ENCODE data around the gene DNER. TPM values are rescaled to one million over a fixed set of nuclear protein-coding genes. Genes with fewer than 3 reads are reported as not detected.

Gene DNER
- total RNA-seq, 1 experiment from 2014 or later, result 2.9 TPM

- Histone ChIP-seq H3K36me3 (ENCODE audit: control insufficient read depth in 1 of 2, insufficient read depth in 2 of 2, low read length in 2 of 2) (no peaks in the 10 kb centered on the region), H3K4me2 (ENCODE audit: low read length) (no peak overlapping the region), H3K4me1 (ENCODE audit: control insufficient read depth in 1 of 2, insufficient read depth in 2 of 2, low read length in 2 of 2) (peaks cover 0 to 11% of the 10 kb centered on the region in 2 experiments; a peak in 2 of 4 replicates), H3K27ac (ENCODE audit: low read depth, low read length) (no peak overlapping the region), H4K20me1 (ENCODE audit: insufficient read depth) (no peaks in the 10 kb centered on the region), H3K79me2 (ENCODE audit: insufficient read depth, low read length) (no peaks in the 10 kb centered on the region), H2AFZ (ENCODE audit: low read depth, low read length, poor library complexity, severe bottlenecking) (no peak overlapping the region), H3K9me2 (ENCODE audit: insufficient read depth) (no peaks in the 10 kb centered on the region), H3K9ac (ENCODE audit: low read length) (no peak overlapping the region), H3K4me3 (replicated peaks in 1 of 2; ENCODE audit: low read depth in 1 of 2, low read length in 2 of 2) (no peak overlapping the region), H3K27me3 (ENCODE audit: insufficient read depth, low read length) (no peaks in the 10 kb centered on the region), H3K9me3 (ENCODE audit: control insufficient read depth in 1 of 2, insufficient read depth in 1 of 2, low read depth in 1 of 2, low read length in 2 of 2) (no peaks in the 10 kb centered on the region)
- intact Hi-C loops (cut with micrococcal nuclease), result loop anchor here (5.0 kb wide), 1 partner anchor 1021 kb away; no protein-coding TSS in a partner anchor
- no peak for TF ChIP-seq SIN3A (IDR thresholded peaks at IDR 0.05; ENCODE audit: low read depth)
- no peak for TF ChIP-seq ZFX (IDR thresholded peaks at IDR 0.05)
- no peak for TF ChIP-seq ELF1 (IDR thresholded peaks at IDR 0.05; ENCODE audit: borderline replicate concordance, low read depth)
- no peak for TF ChIP-seq POLR2AphosphoS5 (IDR thresholded peaks at IDR 0.05; ENCODE audit: low read depth, low read length)
- TF ChIP-seq SRF (IDR thresholded peaks at IDR 0.05; ENCODE audit: low read depth), result no peak
- TF ChIP-seq RAD21 (IDR thresholded peaks at IDR 0.05; ENCODE audit: low read depth), result no peak
- no peak for TF ChIP-seq CEBPB (IDR thresholded peaks at IDR 0.05; ENCODE audit: low read depth)
- TF ChIP-seq CBX3 (IDR thresholded peaks at IDR 0.05; ENCODE audit: low read depth), result no peak
- TF ChIP-seq ATF3 (IDR thresholded peaks at IDR 0.05), result no peak
- TF ChIP-seq MAX (IDR thresholded peaks at IDR 0.05), result no peak
- TF ChIP-seq, protein P1, sequence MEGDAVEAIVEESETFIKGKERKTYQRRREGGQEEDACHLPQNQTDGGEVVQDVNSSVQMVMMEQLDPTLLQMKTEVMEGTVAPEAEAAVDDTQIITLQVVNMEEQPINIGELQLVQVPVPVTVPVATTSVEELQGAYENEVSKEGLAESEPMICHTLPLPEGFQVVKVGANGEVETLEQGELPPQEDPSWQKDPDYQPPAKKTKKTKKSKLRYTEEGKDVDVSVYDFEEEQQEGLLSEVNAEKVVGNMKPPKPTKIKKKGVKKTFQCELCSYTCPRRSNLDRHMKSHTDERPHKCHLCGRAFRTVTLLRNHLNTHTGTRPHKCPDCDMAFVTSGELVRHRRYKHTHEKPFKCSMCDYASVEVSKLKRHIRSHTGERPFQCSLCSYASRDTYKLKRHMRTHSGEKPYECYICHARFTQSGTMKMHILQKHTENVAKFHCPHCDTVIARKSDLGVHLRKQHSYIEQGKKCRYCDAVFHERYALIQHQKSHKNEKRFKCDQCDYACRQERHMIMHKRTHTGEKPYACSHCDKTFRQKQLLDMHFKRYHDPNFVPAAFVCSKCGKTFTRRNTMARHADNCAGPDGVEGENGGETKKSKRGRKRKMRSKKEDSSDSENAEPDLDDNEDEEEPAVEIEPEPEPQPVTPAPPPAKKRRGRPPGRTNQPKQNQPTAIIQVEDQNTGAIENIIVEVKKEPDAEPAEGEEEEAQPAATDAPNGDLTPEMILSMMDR (IDR thresholded peaks at IDR 0.05 in 2 of 3, conservative IDR thresholded peaks at IDR 0.05 in 1 of 3; ENCODE audit: borderline replicate concordance in 1 of 3, insufficient read depth in 1 of 3, low read depth in 2 of 3, low read length in 2 of 3), result no peak
- TF ChIP-seq EGR1 (IDR thresholded peaks at IDR 0.05; ENCODE audit: low read depth), result no peak
- RAD21 ChIA-PET (ENCODE audit: low non-redundant PET in 1 of 2, low total read pairs in 2 of 2, uncharacterized antibody in 2 of 2, unreplicated experiment in 2 of 2), result no interaction called here
- BruUV-seq (replicated peaks), result no TSS peak
- POLR2A ChIA-PET, result no interaction called here
- CTCF ChIA-PET, result no interaction called here
- no peak for ATAC-seq
- DNase-seq (ENCODE audit: low read depth, low spot score), result no peak
Observed at GRCh38 chr2:229591611-229592010, 122.7 kb downstream of the DNER start.

All from HCT116 (cell line).